ENCODE measurements around the gene NFIC. TPM values are rescaled to one million over a fixed set of nuclear protein-coding genes. Genes with fewer than 3 reads are reported as not detected.

The NFIC gene
- total RNA-seq, 6 experiments from 2014 or later, result 94.6 to 168 (median 120) TPM

- no peaks in the 10 kb centered on the region for H3K9me3 ChIP-seq
- no peak for DNase-seq
- H3K4me3 ChIP-seq, result no peak overlapping the region
- peak in 1 of 4 donors; percentile 56 for ATAC-seq
- no peaks in the 10 kb centered on the region for H3K27me3 ChIP-seq
- TF ChIP-seq CTCF (IDR thresholded peaks at IDR 0.05) (no peak), POLR2A (IDR thresholded peaks at IDR 0.05) (no peak)
- intact Hi-C loops (cut with DNase I), result no loop called here
- WGBS (ENCODE audit: insufficient coverage, low coverage, low lambda C conversion rate, missing lambda C conversion rate), result 27% methylated on average over 3 of the region's 8 CpGs
- no peaks in the 10 kb centered on the region for H3K36me3 ChIP-seq
- H3K27ac ChIP-seq, result no peak overlapping the region
- H3K4me1 ChIP-seq, result peaks cover 0 to 13% (median 0%) of the 10 kb centered on the region in 4 donors
Measured at GRCh38 chr19:3474010-3474409, 107.6 kb downstream of the NFIC start.

- Histone ChIP-seq H3K4me3 (no peak overlapping the region), H3K27me3 (no peaks in the 10 kb centered on the region), H3K27ac (no peak overlapping the region), H3K4me1 (peaks cover 0 to 13% (median 0%) of the 10 kb centered on the region in 4 donors), H3K36me3 (no peaks in the 10 kb centered on the region), H3K9me3 (no peaks in the 10 kb centered on the region)
- WGBS (ENCODE audit: insufficient coverage, low coverage, low lambda C conversion rate, missing lambda C conversion rate), result no CpG with 5 or more reads among the region's 2 CpGs
- intact Hi-C loops (cut with DNase I), result loop anchor here (5.0 kb wide), 1 partner anchor 152 kb away; no protein-coding TSS in a partner anchor
- no peak for TF ChIP-seq CTCF (IDR thresholded peaks at IDR 0.05)
- no peak for TF ChIP-seq POLR2A (IDR thresholded peaks at IDR 0.05)
- ATAC-seq (no peak), DNase-seq (no peak)
Measured at GRCh38 chr19:3474614-3475013, 108.2 kb downstream of the NFIC start.

GRCh38 chr19:3475449-3475848 lies 109.1 kb downstream of the NFIC start:
- TF ChIP-seq POLR2A (IDR thresholded peaks at IDR 0.05) (no peak), CTCF (IDR thresholded peaks at IDR 0.05) (no peak)
- no peak overlapping the region for H3K4me3 ChIP-seq
- 74% methylated on average over 4 of the region's 4 CpGs for WGBS (ENCODE audit: insufficient coverage, low coverage, low lambda C conversion rate, missing lambda C conversion rate)
- no peaks in the 10 kb centered on the region for H3K9me3 ChIP-seq
- no peak overlapping the region for H3K27ac ChIP-seq
- DNase-seq (no peak), ATAC-seq (no peak)
- intact Hi-C loops (cut with DNase I), result loop anchor here (5.0 kb wide), 1 partner anchor 153 kb away; no protein-coding TSS in a partner anchor
- no peaks in the 10 kb centered on the region for H3K27me3 ChIP-seq
- H3K36me3 ChIP-seq, result no peaks in the 10 kb centered on the region
- peaks cover 0 to 15% (median 0%) of the 10 kb centered on the region in 4 donors for H3K4me1 ChIP-seq

- ATAC-seq, result no peak
Measured at GRCh38 chr19:3476830-3477229, 110.4 kb downstream of the NFIC start.

More at GRCh38 chr19:3476830-3477229, 110.4 kb downstream of the NFIC start:
- Histone ChIP-seq H3K9me3 (no peaks in the 10 kb centered on the region), H3K4me1 (peaks cover 0 to 17% (median 0%) of the 10 kb centered on the region in 4 donors), H3K27me3 (peaks cover 0 to 4% of the 10 kb centered on the region in 2 donors), H3K27ac (no peak overlapping the region), H3K36me3 (no peaks in the 10 kb centered on the region), H3K4me3 (no peak overlapping the region)
- TF ChIP-seq POLR2A (IDR thresholded peaks at IDR 0.05) (no peak), CTCF (IDR thresholded peaks at IDR 0.05) (no peak)
- WGBS (ENCODE audit: insufficient coverage, low coverage, low lambda C conversion rate, missing lambda C conversion rate), result 83% methylated on average over 2 of the region's 2 CpGs
- intact Hi-C loops (cut with DNase I), result loop anchor here (5.0 kb wide), 1 partner anchor 155 kb away; no protein-coding TSS in a partner anchor
- no peak for DNase-seq

Measured in right lobe of liver (tissue), 6 donors.